GM10266 (cell line): ENCODE data around the gene C1orf159.
"Not testable (repeated sequence)": the region's sequence is repeated elsewhere in the genome, so short reads cannot be mapped to it uniquely, and the experiment has no call there.

Source experiments
- DNase-seq: peaks from one replicate; pipeline ENCODE4 v3.0.0; 2012; ENCODE audit errors: extremely low spot score
- CTCF ChIP-seq: IDR thresholded peaks from 2 replicates; pipeline ENCODE4 v1.5.1; 2012; ENCODE audit warnings: mild to moderate bottlenecking, low read depth; ENCODE audit not compliant: control insufficient read depth, insufficient read depth; ENCODE audit errors: missing control alignments

Gene C1orf159

GRCh38 chr1:1106510-1107221, 9.2 kb downstream of the C1orf159 start:
- no peak for DNase-seq
- no peak for TF ChIP-seq CTCF

- not testable (repeated sequence) for DNase-seq
Observed at GRCh38 chr1:1104152-1104551, 11.7 kb downstream of the C1orf159 start.

- DNase-seq = no peak
- TF ChIP-seq CTCF = no peak
Observed at GRCh38 chr1:1101503-1101902, 14.4 kb downstream of the C1orf159 start.

- DNase-seq = no peak
- TF ChIP-seq CTCF = no peak
Observed at GRCh38 chr1:1100296-1100695, 15.6 kb downstream of the C1orf159 start.

GRCh38 chr1:1099506-1100183, 16.2 kb downstream of the C1orf159 start:
- no peak for TF ChIP-seq CTCF
- DNase-seq = no peak

GRCh38 chr1:1098681-1099421, 17.0 kb downstream of the C1orf159 start:
- TF ChIP-seq CTCF = no peak
- DNase-seq = no peak

- DNase-seq = not testable (repeated sequence)
Observed at GRCh38 chr1:1096136-1096535, 19.8 kb downstream of the C1orf159 start.

- no peak for DNase-seq
- TF ChIP-seq CTCF = no peak
Observed at GRCh38 chr1:1094981-1095380, 20.9 kb downstream of the C1orf159 start.
